Natural killer cell (primary cell): ENCODE results near the gene CENPB. TPM values are rescaled to one million over a fixed set of nuclear protein-coding genes. Genes with fewer than 3 reads are reported as not detected.

Source experiments
- ATAC-seq, 3 donors: fragments of 150-1000 bp in 2 of 3; fragments of 200-7000 bp in 1 of 3; cut with Tn5 transposase; 1 replicate in 1 of 3; 2 replicates in 2 of 3; pipeline ENCODE4 v1.10.0; 2021; ENCODE audit warnings: mild to moderate bottlenecking in 2 of 3, moderate library complexity in 2 of 3
- DNase-seq, 2 donors: peaks; one replicate each; pipeline versions ENCODE4 v3.0.0 to v3.0.0-alpha.2; 2013 to 2021; ENCODE audit warnings: mixed read lengths in 1 of 2
- H3K27ac ChIP-seq: one replicate; pipeline ENCODE4 v1.5.1; 2013; ENCODE audit warnings: mild to moderate bottlenecking, low read length
- H3K27me3 ChIP-seq: one replicate; pipeline ENCODE4 v1.6.1; 2013; ENCODE audit warnings: low read length; ENCODE audit not compliant: control insufficient read depth, insufficient read depth
- H3K36me3 ChIP-seq: one replicate; pipeline ENCODE4 v1.6.1; 2013; ENCODE audit warnings: low read length; ENCODE audit not compliant: control insufficient read depth, insufficient read depth
- H3K4me1 ChIP-seq: one replicate; pipeline ENCODE4 v1.6.1; 2013; ENCODE audit warnings: low read length; ENCODE audit not compliant: control insufficient read depth, insufficient read depth
- H3K4me3 ChIP-seq: one replicate; pipeline ENCODE4 v1.5.1; 2013; ENCODE audit warnings: low read length
- H3K9me3 ChIP-seq: one replicate; pipeline ENCODE4 v1.6.1; 2013; ENCODE audit warnings: low read length; ENCODE audit not compliant: control insufficient read depth, insufficient read depth
- H3K27ac Mint-ChIP-seq, 2 donors: one replicate each; pipeline ENCODE4 v1.8.0; 2022; ENCODE audit warnings: mild to moderate bottlenecking in 2 of 2, mixed read lengths in 2 of 2, moderate library complexity in 1 of 2
- H3K27me3 Mint-ChIP-seq, 2 donors: one replicate each; pipeline ENCODE4 v1.8.0; 2022; ENCODE audit warnings: low read depth in 2 of 2, mixed read lengths in 2 of 2
- H3K36me3 Mint-ChIP-seq: one replicate; pipeline ENCODE4 v1.8.0; 2022; ENCODE audit warnings: mixed read lengths
- H3K4me1 Mint-ChIP-seq, 2 donors: one replicate each; pipeline ENCODE4 v1.8.0; 2022; ENCODE audit warnings: mixed read lengths in 2 of 2
- H3K4me3 Mint-ChIP-seq: one replicate; pipeline ENCODE4 v1.8.0; 2022; ENCODE audit warnings: mild to moderate bottlenecking, moderate library complexity, mixed read lengths
- H3K9me3 Mint-ChIP-seq, 2 donors: one replicate each; pipeline ENCODE4 v1.8.0; 2022; ENCODE audit warnings: mixed read lengths in 2 of 2
- WGBS: methylation state at CpG from one replicate; pipeline ENCODE4 v1.1.7; 2013; ENCODE audit warnings: missing lambda C conversion rate; ENCODE audit not compliant: insufficient coverage; 5-methylcytosine and 5-hydroxymethylcytosine counted together
- intact Hi-C: fragments of 100-400 bp; cut with micrococcal nuclease; formaldehyde crosslinking; loops from one replicate; pipeline ENCODE4 v1.14.2; 2022
- total RNA-seq, 4 donors: library from RNA; stranded (reverse); fragments of 120-200 nt in 1 of 4; gene quantifications; one replicate each; pipeline versions ENCODE4 v1.2.3 to v1.2.4, GENCODE V29; 2013 to 2022
- TF ChIP-seq, protein P1 (sequence below): fragments of 200-600 bp; IDR thresholded peaks from one replicate; pipeline ENCODE4 v1.8.0; 2022; ENCODE audit warnings: antibody characterized with exemption

Gene CENPB
- total RNA-seq, 3 donors from 2014 or later (not counting 1 experiment from before 2014, with no cell fraction given) = 46.7 to 62.6 (median 55.4) TPM

DNA sequence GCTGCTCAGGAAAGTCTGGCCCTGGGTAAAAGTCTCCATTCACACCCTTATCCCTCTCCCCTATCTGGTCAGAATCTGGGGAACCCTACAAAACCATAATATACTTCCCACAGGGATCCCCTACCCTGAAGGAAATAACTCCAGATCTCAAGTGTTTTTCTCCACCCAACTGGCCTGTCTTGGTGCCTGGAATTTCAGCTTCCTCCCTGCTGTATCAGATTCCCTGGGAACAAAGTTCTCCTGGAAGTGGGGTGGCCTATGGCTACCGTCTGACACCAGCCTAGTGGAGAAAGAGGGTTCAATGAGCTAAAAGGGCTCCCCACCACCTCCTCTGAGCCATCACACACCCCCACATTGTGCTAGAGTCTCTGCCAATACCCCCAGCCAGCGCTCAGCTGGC lies 39.1 kb downstream of the CENPB start:
- H3K4me3 Mint-ChIP-seq = no peak overlapping the region
- H3K4me1 ChIP-seq = peaks cover 11% of the 10 kb centered on the region
- no peaks in the 10 kb centered on the region for H3K9me3 Mint-ChIP-seq
- no peak overlapping the region for H3K4me3 ChIP-seq
- intact Hi-C loops = no loop called here
- WGBS = 78% methylated on average over 1 of the region's 2 CpGs
- H3K27ac ChIP-seq = no peak overlapping the region
- H3K27ac Mint-ChIP-seq = no peak overlapping the region
- no peaks in the 10 kb centered on the region for H3K9me3 ChIP-seq
- DNase-seq (no peak), ATAC-seq (no peak)
- peaks cover 4 to 21% of the 10 kb centered on the region in 2 donors for H3K4me1 Mint-ChIP-seq
- no peaks in the 10 kb centered on the region for H3K36me3 ChIP-seq
- H3K36me3 Mint-ChIP-seq = no peaks in the 10 kb centered on the region
- no peaks in the 10 kb centered on the region for H3K27me3 ChIP-seq
- no peaks in the 10 kb centered on the region for H3K27me3 Mint-ChIP-seq
- TF ChIP-seq, protein P1, sequence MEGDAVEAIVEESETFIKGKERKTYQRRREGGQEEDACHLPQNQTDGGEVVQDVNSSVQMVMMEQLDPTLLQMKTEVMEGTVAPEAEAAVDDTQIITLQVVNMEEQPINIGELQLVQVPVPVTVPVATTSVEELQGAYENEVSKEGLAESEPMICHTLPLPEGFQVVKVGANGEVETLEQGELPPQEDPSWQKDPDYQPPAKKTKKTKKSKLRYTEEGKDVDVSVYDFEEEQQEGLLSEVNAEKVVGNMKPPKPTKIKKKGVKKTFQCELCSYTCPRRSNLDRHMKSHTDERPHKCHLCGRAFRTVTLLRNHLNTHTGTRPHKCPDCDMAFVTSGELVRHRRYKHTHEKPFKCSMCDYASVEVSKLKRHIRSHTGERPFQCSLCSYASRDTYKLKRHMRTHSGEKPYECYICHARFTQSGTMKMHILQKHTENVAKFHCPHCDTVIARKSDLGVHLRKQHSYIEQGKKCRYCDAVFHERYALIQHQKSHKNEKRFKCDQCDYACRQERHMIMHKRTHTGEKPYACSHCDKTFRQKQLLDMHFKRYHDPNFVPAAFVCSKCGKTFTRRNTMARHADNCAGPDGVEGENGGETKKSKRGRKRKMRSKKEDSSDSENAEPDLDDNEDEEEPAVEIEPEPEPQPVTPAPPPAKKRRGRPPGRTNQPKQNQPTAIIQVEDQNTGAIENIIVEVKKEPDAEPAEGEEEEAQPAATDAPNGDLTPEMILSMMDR = no peak

DNA sequence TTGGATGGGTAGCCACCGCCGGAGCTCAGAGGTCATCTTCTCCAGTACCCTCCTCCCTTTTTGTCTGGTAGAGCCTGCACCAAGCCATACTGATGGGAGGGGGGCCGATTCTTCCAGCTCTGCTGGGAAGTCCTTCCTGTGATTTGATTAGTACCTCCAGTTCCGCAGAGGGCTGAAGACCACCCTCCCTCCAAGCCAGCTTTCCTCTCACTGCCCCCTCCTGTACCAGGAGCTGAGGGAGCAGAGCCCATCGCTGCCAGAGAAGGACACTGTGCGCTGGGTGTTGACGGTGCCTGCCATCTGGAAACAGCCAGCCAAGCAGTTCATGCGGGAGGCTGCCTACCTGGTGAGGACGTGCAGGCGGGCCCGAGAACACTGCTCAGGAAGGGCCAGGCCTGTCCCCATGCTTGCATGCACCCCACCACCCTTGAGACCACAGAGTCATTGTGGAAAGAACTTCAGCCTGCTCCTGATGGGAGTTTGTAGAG lies 40.8 kb downstream of the CENPB start:
- ATAC-seq = no peak
- H3K4me3 Mint-ChIP-seq = no peak overlapping the region
- DNase-seq = no peak

DNA sequence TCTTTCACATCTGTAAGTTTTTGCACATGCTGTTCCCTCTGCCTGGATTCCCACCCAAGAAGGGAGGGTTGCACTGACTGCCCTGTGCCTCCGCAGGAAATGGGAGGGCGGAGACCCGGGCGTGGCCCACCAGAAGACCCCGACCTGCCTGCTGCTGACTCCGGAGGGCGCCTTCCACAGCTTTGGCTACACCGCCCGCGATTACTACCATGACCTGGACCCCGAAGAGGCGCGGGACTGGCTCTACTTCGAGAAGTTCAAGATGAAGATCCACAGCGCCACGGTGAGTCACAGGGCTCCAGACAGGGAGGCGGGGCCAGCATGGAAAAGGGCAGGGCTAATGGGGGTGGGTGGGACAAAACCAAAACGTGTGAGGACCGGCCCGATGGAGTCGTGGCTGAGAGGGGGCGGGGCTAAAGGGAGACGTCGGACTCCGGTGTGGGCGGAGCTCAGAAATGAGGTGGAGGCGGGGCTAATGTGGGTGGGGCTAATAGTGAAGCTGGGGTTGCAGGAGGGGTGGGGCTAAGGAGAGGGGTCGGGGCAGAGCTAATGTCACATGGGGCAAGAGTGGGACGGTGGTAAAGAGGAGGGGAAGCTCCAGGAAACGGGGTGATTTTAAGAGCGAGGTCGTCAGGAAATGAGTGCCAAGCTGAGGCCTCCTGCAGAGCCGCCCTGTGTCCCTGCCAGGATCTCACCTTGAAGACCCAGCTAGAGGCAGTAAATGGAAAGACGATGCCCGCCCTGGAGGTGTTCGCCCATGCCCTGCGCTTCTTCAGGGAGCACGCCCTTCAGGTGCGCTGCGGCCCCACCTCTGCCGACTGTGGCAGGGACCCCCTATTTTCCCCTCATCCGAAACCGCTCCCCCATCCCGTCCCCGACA lies 41.5 kb downstream of the CENPB start:
- H3K27me3 Mint-ChIP-seq = no peaks in the 10 kb centered on the region
- intact Hi-C loops = no loop called here
- Histone ChIP-seq H3K36me3 (no peaks in the 10 kb centered on the region), H3K27me3 (no peaks in the 10 kb centered on the region), H3K4me3 (no peak overlapping the region), H3K9me3 (no peaks in the 10 kb centered on the region), H3K27ac (no peak overlapping the region), H3K4me1 (peaks cover 11% of the 10 kb centered on the region)
- WGBS = 49% methylated on average over 45 of the region's 45 CpGs
- ATAC-seq (peak; percentile 57 to 91 (median 89)), DNase-seq (peak; percentile 49 to 82)
- no peaks in the 10 kb centered on the region for H3K36me3 Mint-ChIP-seq
- H3K27ac Mint-ChIP-seq = peak overlapping the region; percentile 65 to 79
- peak overlapping the region; percentile 74 for H3K4me3 Mint-ChIP-seq
- no peaks in the 10 kb centered on the region for H3K9me3 Mint-ChIP-seq
- peaks cover 4 to 17% of the 10 kb centered on the region in 2 donors for H3K4me1 Mint-ChIP-seq
- TF ChIP-seq, protein P1 = no peak

More for the DNA sequence above, 40.8 kb downstream of the CENPB start:
- no peaks in the 10 kb centered on the region for H3K27me3 ChIP-seq
- intact Hi-C loops = no loop called here
- Mint-ChIP-seq H3K4me1 (peaks cover 4 to 17% of the 10 kb centered on the region in 2 donors), H3K9me3 (no peaks in the 10 kb centered on the region), H3K27ac (no peak overlapping the region), H3K27me3 (no peaks in the 10 kb centered on the region), H3K36me3 (no peaks in the 10 kb centered on the region)
- H3K36me3 ChIP-seq = no peaks in the 10 kb centered on the region
- H3K4me3 ChIP-seq = no peak overlapping the region
- 92% methylated on average over 10 of the region's 11 CpGs for WGBS
- TF ChIP-seq, protein P1 = no peak
- H3K9me3 ChIP-seq = no peaks in the 10 kb centered on the region
- H3K4me1 ChIP-seq = peaks cover 11% of the 10 kb centered on the region
- H3K27ac ChIP-seq = no peak overlapping the region
